DND-41 (cell line): Measurements from ENCODE around the gene SQSTM1.
A peak's percentile ranks its signal among the peaks of the same experiment; 100 is the strongest.

Experiments
- ATAC-seq: fragments of 200-7000 bp; cut with Tn5 transposase; 3 replicates; pipeline ENCODE4 v1.9.1; 2021; ENCODE audit warnings: low read depth; ENCODE audit not compliant: insufficient read depth
- DNase-seq: peaks from one replicate; pipeline ENCODE4 v3.0.0-alpha.2; 2020
- H2AFZ ChIP-seq: 2 replicates; pipeline ENCODE4 v1.6.0; 2012; ENCODE audit warnings: low read depth, low read length
- H3K27ac ChIP-seq: 2 replicates; pipeline ENCODE4 v1.5.1; 2012; ENCODE audit warnings: low read length, inconsistent platforms
- H3K27me3 ChIP-seq: fragments of 200-600 bp; sonication (generic); 2 replicates; pipeline ENCODE4 v1.6.0; 2012; ENCODE audit warnings: low read length, mild to moderate bottlenecking, inconsistent platforms; ENCODE audit not compliant: insufficient read depth, poor library complexity
- H3K36me3 ChIP-seq: 2 replicates; pipeline ENCODE4 v1.5.1; 2012; ENCODE audit warnings: low read length, inconsistent platforms; ENCODE audit not compliant: insufficient read depth
- H3K4me1 ChIP-seq: 2 replicates; pipeline ENCODE4 v1.5.1; 2012; ENCODE audit warnings: mild to moderate bottlenecking, low read length; ENCODE audit not compliant: insufficient read depth
- H3K4me2 ChIP-seq: 2 replicates; pipeline ENCODE4 v1.6.0; 2012; ENCODE audit warnings: mild to moderate bottlenecking, moderate library complexity, low read length, inconsistent platforms; ENCODE audit not compliant: insufficient read depth
- H3K4me3 ChIP-seq, 2 experiments: fragments of 200-600 bp in 1 of 2; shearing (Covaris generic) in 1 of 2; 2 replicates each; pipeline ENCODE4 v1.5.1; 2012 to 2016; ENCODE audit warnings: inconsistent platforms in 2 of 2, low read length in 2 of 2, mild to moderate bottlenecking in 2 of 2, low read depth in 1 of 2, moderate library complexity in 1 of 2
- H3K79me2 ChIP-seq: 2 replicates; pipeline ENCODE4 v1.6.0; 2012; ENCODE audit warnings: low read length, inconsistent platforms; ENCODE audit not compliant: insufficient read depth
- H3K9ac ChIP-seq: 2 replicates; pipeline ENCODE4 v1.6.0; 2012; ENCODE audit warnings: low read depth, mild to moderate bottlenecking, inconsistent platforms, low read length, moderate library complexity
- H3K9me3 ChIP-seq: 2 replicates; pipeline ENCODE4 v1.5.1; 2012; ENCODE audit warnings: low read length, moderate library complexity, mild to moderate bottlenecking, inconsistent platforms; ENCODE audit not compliant: insufficient read depth, severe bottlenecking
- H4K20me1 ChIP-seq: 2 replicates; pipeline ENCODE4 v1.6.0; 2012; ENCODE audit warnings: low read length; ENCODE audit not compliant: insufficient read depth
- CTCF ChIP-seq: IDR thresholded peaks from 2 replicates; pipeline ENCODE4 v1.5.1; 2012; ENCODE audit warnings: borderline replicate concordance, low read length, moderate library complexity, mild to moderate bottlenecking; ENCODE audit not compliant: poor library complexity, severe bottlenecking; ENCODE audit errors: extremely low read depth
- EZH2 ChIP-seq: IDR thresholded peaks from 3 replicates; pipeline ENCODE4 v1.6.1; 2012; ENCODE audit warnings: borderline replicate concordance, low read depth, mild to moderate bottlenecking, moderate library complexity, low read length, inconsistent platforms; ENCODE audit not compliant: severe bottlenecking

Gene SQSTM1

GRCh38 chr5:179800071-179800695 is 20.5 kb upstream of the SQSTM1 start:
- TF ChIP-seq EZH2 (no peak), CTCF (no peak)
- H3K9ac ChIP-seq: no peak overlapping the region
- H3K4me1 ChIP-seq: peaks cover 37% of the 10 kb centered on the region
- H4K20me1 ChIP-seq: peaks cover 20% of the 10 kb centered on the region
- H3K79me2 ChIP-seq: 0 out of 2 replicates have a peak, but pooled peaks cover 4% of the 10 kb centered on the region
- ATAC-seq: no peak
- H3K27ac ChIP-seq: no peak overlapping the region
- H3K4me3 ChIP-seq: no peak overlapping the region
- H3K36me3 ChIP-seq: peaks cover 46% of the 10 kb centered on the region
- no peak for DNase-seq
- H3K4me2 ChIP-seq: no peak overlapping the region
- H2AFZ ChIP-seq: no peak overlapping the region
- H3K9me3 ChIP-seq: no peaks in the 10 kb centered on the region
- H3K27me3 ChIP-seq: no peaks in the 10 kb centered on the region

DNA sequence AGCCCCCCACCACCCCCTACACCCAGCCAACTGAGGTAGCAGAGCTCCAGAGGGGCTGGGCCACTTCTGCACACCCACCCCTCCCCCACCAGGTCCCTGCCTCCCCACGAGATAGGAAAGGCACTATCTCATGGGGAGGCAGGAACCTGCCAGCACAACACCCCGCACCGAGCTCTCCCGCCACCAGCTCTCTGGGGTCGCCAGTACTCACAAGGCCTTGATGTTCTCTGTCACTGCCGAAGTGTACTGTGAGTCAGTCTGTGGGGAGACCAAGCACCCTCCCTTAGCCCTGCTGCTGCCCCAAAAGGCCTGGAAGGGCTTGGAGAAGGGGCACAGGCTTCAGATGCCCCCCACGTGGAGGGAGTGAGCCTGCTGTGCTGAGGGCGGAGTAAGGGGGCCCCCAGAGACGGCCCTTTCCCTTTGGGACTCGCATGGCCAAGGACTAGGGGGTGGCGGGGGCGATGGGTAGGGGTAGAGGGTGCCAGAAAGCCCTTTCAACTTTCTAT is 20.0 kb upstream of the SQSTM1 start:
- Histone ChIP-seq H3K27ac (no peak overlapping the region), H3K36me3 (peaks cover 46% of the 10 kb centered on the region), H3K4me3 (no peak overlapping the region), H3K27me3 (no peaks in the 10 kb centered on the region), H3K9me3 (no peaks in the 10 kb centered on the region), H4K20me1 (peaks cover 24% of the 10 kb centered on the region), H3K4me2 (no peak overlapping the region), H3K4me1 (peaks cover 38% of the 10 kb centered on the region), H2AFZ (no peak overlapping the region), H3K9ac (no peak overlapping the region), H3K79me2 (0 out of 2 replicates have a peak, but pooled peaks cover 9% of the 10 kb centered on the region)
- DNase-seq (no peak), ATAC-seq (no peak)
- no peak for TF ChIP-seq CTCF
- TF ChIP-seq EZH2: no peak

DNA sequence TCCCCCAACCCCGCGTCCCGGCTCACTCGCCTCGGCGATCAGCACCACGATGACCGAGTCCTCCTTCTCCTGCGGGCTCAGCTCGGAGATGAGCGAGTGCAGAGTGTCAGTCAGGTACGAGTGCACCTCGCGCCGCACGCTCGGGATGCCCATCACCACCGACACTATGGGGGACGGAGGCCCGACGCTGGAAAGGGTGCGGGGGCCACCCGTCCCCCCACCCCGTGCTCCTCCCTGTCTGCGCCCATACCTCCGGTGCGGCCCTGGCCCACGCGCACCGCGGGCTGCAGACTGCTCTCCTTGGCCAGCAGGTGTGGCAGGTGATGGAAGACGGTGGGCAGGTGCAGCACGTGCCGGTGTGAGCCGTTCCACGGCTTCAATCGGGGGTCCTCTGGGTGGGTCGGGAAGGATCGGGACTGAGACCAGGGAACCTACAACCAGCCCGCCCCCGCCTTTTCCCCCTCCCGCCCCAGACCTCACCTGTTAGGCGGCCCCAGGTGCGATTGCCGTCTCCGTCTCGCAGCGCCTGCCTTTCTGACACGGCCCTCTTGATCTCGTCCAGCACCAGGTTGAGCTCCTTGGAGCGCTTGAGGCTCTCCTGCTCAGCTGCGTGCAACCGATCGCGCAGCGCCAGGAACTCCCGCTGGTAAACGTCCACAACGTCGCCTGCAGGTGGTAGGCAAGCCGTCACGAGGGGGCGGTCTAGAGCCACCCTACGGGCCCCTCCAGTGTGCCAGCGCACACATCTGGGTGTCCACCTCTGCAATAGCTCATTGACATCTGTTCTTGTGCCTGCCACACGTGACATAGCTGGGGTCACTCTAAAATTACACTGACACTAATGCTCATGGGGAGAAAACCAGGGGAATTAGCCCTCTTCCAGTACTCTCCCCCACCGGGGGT is 19.1 kb upstream of the SQSTM1 start:
- H3K4me3 ChIP-seq: no peak overlapping the region
- H3K4me1 ChIP-seq: peaks cover 33% of the 10 kb centered on the region
- no peaks in the 10 kb centered on the region for H3K9me3 ChIP-seq
- no peak overlapping the region for H2AFZ ChIP-seq
- H3K36me3 ChIP-seq: peaks cover 46% of the 10 kb centered on the region
- H3K27ac ChIP-seq: no peak overlapping the region
- no peaks in the 10 kb centered on the region for H3K27me3 ChIP-seq
- DNase-seq: no peak
- H3K4me2 ChIP-seq: no peak overlapping the region
- no peak overlapping the region for H3K9ac ChIP-seq
- H4K20me1 ChIP-seq: peaks cover 24% of the 10 kb centered on the region
- peaks cover 12% of the 10 kb centered on the region for H3K79me2 ChIP-seq
- TF ChIP-seq EZH2: no peak
- peak; percentile 20 for TF ChIP-seq CTCF
- ATAC-seq: no peak
